Chondrocyte (in vitro differentiated cells): ENCODE measurements around the gene MTIF2. TPM values are rescaled to one million over a fixed set of nuclear protein-coding genes. Genes with fewer than 3 reads are reported as not detected.
"Not testable (repeated sequence)": the region's sequence is repeated elsewhere in the genome, so short reads cannot be mapped to it uniquely, and the experiment has no call there.

Experiments used
- DNase-seq: peaks from one replicate; pipeline ENCODE4 v3.0.0; 2021; ENCODE audit warnings: mixed read lengths, low spot score
- H3K27ac Mint-ChIP-seq: one replicate; pipeline ENCODE4 v1.8.0; 2021; ENCODE audit warnings: mild to moderate bottlenecking, moderate library complexity, mixed read lengths; ENCODE audit not compliant: unreplicated experiment
- H3K27me3 Mint-ChIP-seq: 2 replicates; pipeline ENCODE4 v1.8.0; 2021; ENCODE audit warnings: low read depth, mixed read lengths
- H3K36me3 Mint-ChIP-seq: 2 replicates; pipeline ENCODE4 v1.8.0; 2021; ENCODE audit warnings: low read depth, mixed read lengths
- H3K4me1 Mint-ChIP-seq: 2 replicates; pipeline ENCODE4 v1.8.0; 2021; ENCODE audit warnings: low read depth, mild to moderate bottlenecking, mixed read lengths
- H3K4me3 Mint-ChIP-seq: one replicate; pipeline ENCODE4 v1.8.0; 2021; ENCODE audit warnings: mild to moderate bottlenecking, moderate library complexity, mixed read lengths; ENCODE audit not compliant: unreplicated experiment
- H3K9me3 Mint-ChIP-seq: 2 replicates; pipeline ENCODE4 v1.8.0; 2021; ENCODE audit warnings: low read depth, mixed read lengths
- CTCF ChIP-seq: fragments of 200-600 bp; sonication (generic); IDR thresholded peaks from 2 replicates; pipeline ENCODE4 v1.5.0; 2021; ENCODE audit warnings: antibody characterized with exemption, mild to moderate bottlenecking, moderate library complexity
- total RNA-seq: library from RNA; stranded (reverse); gene quantifications from 3 replicates; pipeline ENCODE4 v1.2.1, GENCODE V29; 2021

MTIF2 gene
- total RNA-seq, 1 donor from 2014 or later: 20.6 TPM

- H3K36me3 Mint-ChIP-seq: peaks cover 49% of the 10 kb centered on the region
- peaks cover 36% of the 10 kb centered on the region for H3K9me3 Mint-ChIP-seq
- no peaks in the 10 kb centered on the region for H3K4me1 Mint-ChIP-seq
- no peaks in the 10 kb centered on the region for H3K27me3 Mint-ChIP-seq
- H3K4me3 Mint-ChIP-seq: no peak overlapping the region
- no peak for TF ChIP-seq CTCF
- no peak overlapping the region for H3K27ac Mint-ChIP-seq
- DNase-seq: no peak
Measured at GRCh38 chr2:55204536-55204935, 64.5 kb downstream of the MTIF2 start.

- H3K27me3 Mint-ChIP-seq: no peaks in the 10 kb centered on the region
- TF ChIP-seq CTCF: no peak
- DNase-seq: no peak
- no peak overlapping the region for H3K27ac Mint-ChIP-seq
- no peaks in the 10 kb centered on the region for H3K4me1 Mint-ChIP-seq
- no peak overlapping the region for H3K4me3 Mint-ChIP-seq
- H3K9me3 Mint-ChIP-seq: peaks cover 40% of the 10 kb centered on the region
- H3K36me3 Mint-ChIP-seq: peaks cover 57% of the 10 kb centered on the region
Measured at GRCh38 chr2:55200416-55200815, 68.6 kb downstream of the MTIF2 start.

GRCh38 chr2:55196526-55196925 lies 72.5 kb downstream of the MTIF2 start:
- H3K27me3 Mint-ChIP-seq: no peaks in the 10 kb centered on the region
- no peaks in the 10 kb centered on the region for H3K4me1 Mint-ChIP-seq
- no peak overlapping the region for H3K4me3 Mint-ChIP-seq
- peaks cover 39% of the 10 kb centered on the region for H3K36me3 Mint-ChIP-seq
- no peak for DNase-seq
- no peak overlapping the region for H3K27ac Mint-ChIP-seq
- no peak for TF ChIP-seq CTCF
- peaks cover 20% of the 10 kb centered on the region for H3K9me3 Mint-ChIP-seq

GRCh38 chr2:55191888-55192287 lies 77.1 kb downstream of the MTIF2 start:
- H3K4me1 Mint-ChIP-seq, H3K27me3 Mint-ChIP-seq, H3K9me3 Mint-ChIP-seq, DNase-seq, H3K4me3 Mint-ChIP-seq, H3K27ac Mint-ChIP-seq: not testable (repeated sequence)
- H3K36me3 Mint-ChIP-seq: peaks cover 26% of the 10 kb centered on the region

- not testable (repeated sequence) for DNase-seq, H3K9me3 Mint-ChIP-seq, H3K4me3 Mint-ChIP-seq, H3K27me3 Mint-ChIP-seq, H3K27ac Mint-ChIP-seq, H3K4me1 Mint-ChIP-seq
- H3K36me3 Mint-ChIP-seq: peaks cover 18% of the 10 kb centered on the region
Measured at GRCh38 chr2:55186837-55187236, 82.2 kb downstream of the MTIF2 start.

Other genes starting within 250 kb of the MTIF2 start
- gene RTN4, start 218.8 kb downstream of the MTIF2 start, total RNA-seq: 560 to 819 TPM (median 766 TPM) in 3 replicates
- 15.6 to 19.7 TPM (median 16.5 TPM) in 3 replicates for gene CLHC1, start 36.9 kb downstream of the MTIF2 start, total RNA-seq
- 545 to 650 TPM (median 580 TPM) in 3 replicates for gene RPS27A, start 36.5 kb downstream of the MTIF2 start, total RNA-seq
- 52.1 to 64.1 TPM (median 54.7 TPM) in 3 replicates for gene CCDC88A, start 150.6 kb upstream of the MTIF2 start, total RNA-seq